ENCODE results near the gene CAMKV. TPM values are rescaled to one million over a fixed set of nuclear protein-coding genes. Genes with fewer than 3 reads are reported as not detected.

The CAMKV gene
- total and polyA plus RNA-seq, 10 of the 15 experiments (the other 5 are each of a cell fraction or from before 2014, with no cell fraction given) = 0.06 to 0.20 TPM; not detected in 8

DNA sequence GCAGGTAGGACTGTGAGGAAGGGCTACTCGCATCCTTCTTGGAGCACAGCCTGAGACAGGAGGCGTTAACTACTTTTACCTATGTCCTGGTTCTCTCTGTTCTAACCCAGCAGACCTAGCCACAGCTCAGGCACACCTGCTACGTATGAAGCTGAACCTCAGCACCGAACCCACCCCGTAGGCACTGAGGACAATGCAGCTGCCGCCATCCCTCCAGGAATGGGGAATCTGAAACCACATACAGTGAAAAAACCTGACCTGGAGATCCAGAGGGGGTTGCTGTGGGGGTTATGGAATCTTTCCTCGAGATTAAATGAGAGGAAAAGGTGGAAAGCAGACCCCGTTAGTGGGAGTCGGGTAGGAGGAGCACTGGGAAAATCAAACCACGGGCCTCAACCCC is 19.6 kb upstream of the CAMKV start:
- no peaks in the 10 kb centered on the region for H3K27me3 ChIP-seq (replicated peaks in 1 of 2; ENCODE audit: control insufficient read depth in 2 of 2, insufficient read depth in 2 of 2, low read length in 1 of 2)
- no peaks in the 10 kb centered on the region for H3K4me1 ChIP-seq (ENCODE audit: control insufficient read depth, insufficient read depth, low read length)
- ChIA-PET SMC1A (ENCODE audit: uncharacterized antibody, unreplicated experiment) (no interaction called here), POLR2A (no interaction called here), CTCF (no interaction called here), RAD21 (ENCODE audit: unreplicated experiment) (no interaction called here)
- no peak overlapping the region for H3K4me2 ChIP-seq (ENCODE audit: control insufficient read depth, insufficient read depth)
- 49% methylated on average over 10 of the region's 10 CpGs for WGBS (ENCODE audit: insufficient coverage, insufficient replicate concordance, low lambda C conversion rate, missing lambda C conversion rate)
- H3K79me2 ChIP-seq (ENCODE audit: control insufficient read depth, insufficient read depth, low read length) = no peaks in the 10 kb centered on the region
- no peak for DNase-seq (ENCODE audit: low read depth, low spot score)
- no peak for ATAC-seq
- BruUV-seq (replicated peaks) = no TSS peak
- TF ChIP-seq HCFC1 (IDR thresholded peaks at IDR 0.05; ENCODE audit: low read length) (no peak), EED (IDR thresholded peaks at IDR 0.05; ENCODE audit: low read depth) (no peak)
- TF ChIP-seq, protein P1, sequence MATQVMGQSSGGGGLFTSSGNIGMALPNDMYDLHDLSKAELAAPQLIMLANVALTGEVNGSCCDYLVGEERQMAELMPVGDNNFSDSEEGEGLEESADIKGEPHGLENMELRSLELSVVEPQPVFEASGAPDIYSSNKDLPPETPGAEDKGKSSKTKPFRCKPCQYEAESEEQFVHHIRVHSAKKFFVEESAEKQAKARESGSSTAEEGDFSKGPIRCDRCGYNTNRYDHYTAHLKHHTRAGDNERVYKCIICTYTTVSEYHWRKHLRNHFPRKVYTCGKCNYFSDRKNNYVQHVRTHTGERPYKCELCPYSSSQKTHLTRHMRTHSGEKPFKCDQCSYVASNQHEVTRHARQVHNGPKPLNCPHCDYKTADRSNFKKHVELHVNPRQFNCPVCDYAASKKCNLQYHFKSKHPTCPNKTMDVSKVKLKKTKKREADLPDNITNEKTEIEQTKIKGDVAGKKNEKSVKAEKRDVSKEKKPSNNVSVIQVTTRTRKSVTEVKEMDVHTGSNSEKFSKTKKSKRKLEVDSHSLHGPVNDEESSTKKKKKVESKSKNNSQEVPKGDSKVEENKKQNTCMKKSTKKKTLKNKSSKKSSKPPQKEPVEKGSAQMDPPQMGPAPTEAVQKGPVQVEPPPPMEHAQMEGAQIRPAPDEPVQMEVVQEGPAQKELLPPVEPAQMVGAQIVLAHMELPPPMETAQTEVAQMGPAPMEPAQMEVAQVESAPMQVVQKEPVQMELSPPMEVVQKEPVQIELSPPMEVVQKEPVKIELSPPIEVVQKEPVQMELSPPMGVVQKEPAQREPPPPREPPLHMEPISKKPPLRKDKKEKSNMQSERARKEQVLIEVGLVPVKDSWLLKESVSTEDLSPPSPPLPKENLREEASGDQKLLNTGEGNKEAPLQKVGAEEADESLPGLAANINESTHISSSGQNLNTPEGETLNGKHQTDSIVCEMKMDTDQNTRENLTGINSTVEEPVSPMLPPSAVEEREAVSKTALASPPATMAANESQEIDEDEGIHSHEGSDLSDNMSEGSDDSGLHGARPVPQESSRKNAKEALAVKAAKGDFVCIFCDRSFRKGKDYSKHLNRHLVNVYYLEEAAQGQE (IDR thresholded peaks at IDR 0.05; ENCODE audit: low read depth, low read length) = no peak
- H3K9me3 ChIP-seq (replicated peaks; ENCODE audit: control insufficient read depth, insufficient read depth, low read length) = no peaks in the 10 kb centered on the region
- H3K36me3 ChIP-seq (ENCODE audit: control insufficient read depth in 2 of 2, insufficient read depth in 2 of 2, low read length in 1 of 2) = no peaks in the 10 kb centered on the region
- H3K27ac ChIP-seq (ENCODE audit: control insufficient read depth, insufficient read depth) = no peak overlapping the region
- no peaks in the 10 kb centered on the region for H4K20me1 ChIP-seq (ENCODE audit: control insufficient read depth, insufficient read depth)
- in situ Hi-C loops (cut with MboI) = no loop called here
- H2AFZ ChIP-seq (ENCODE audit: control insufficient read depth, low read depth, low read length) = no peak overlapping the region
- intact Hi-C loops (cut with micrococcal nuclease; ENCODE audit: unreplicated experiment) = no loop called here
- H3K9ac ChIP-seq (ENCODE audit: control insufficient read depth, insufficient read depth, low read length) = no peak overlapping the region
- no peak overlapping the region for H3K4me3 ChIP-seq
- FAIRE-seq = no peak

DNA sequence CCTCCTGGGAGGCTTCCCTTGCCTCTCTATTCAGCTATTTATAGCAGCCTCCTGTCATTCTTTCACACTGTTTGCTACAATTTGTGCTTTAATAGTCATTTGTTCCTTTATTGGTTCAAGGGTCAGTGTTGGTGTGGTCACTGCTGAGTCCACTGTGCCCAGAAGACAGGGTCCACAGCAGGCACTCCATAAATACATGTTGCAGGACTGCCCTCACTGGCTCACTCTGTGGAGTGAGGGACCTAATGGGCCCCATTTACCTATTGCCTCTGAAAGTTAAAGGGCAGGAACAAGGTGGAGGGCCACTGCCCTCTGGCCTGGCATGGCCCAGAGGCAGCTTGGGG is 17.2 kb upstream of the CAMKV start:
- no peaks in the 10 kb centered on the region for H3K79me2 ChIP-seq (ENCODE audit: control insufficient read depth, insufficient read depth, low read length)
- TF ChIP-seq RBBP5 (conservative IDR thresholded peaks at IDR 0.05) (no peak), GABPA (IDR thresholded peaks at IDR 0.05; ENCODE audit: low read depth) (no peak), SIX5 (IDR thresholded peaks at IDR 0.05; ENCODE audit: low read depth, low read length, severe bottlenecking) (no peak)
- no peak for DNase-seq (ENCODE audit: low read depth, low spot score)
- no peaks in the 10 kb centered on the region for H4K20me1 ChIP-seq (ENCODE audit: control insufficient read depth, insufficient read depth)
- H3K36me3 ChIP-seq (ENCODE audit: control insufficient read depth in 2 of 2, insufficient read depth in 2 of 2, low read length in 1 of 2) = no peaks in the 10 kb centered on the region
- FAIRE-seq = no peak
- in situ Hi-C loops (cut with MboI) (no loop called here), intact Hi-C loops (cut with micrococcal nuclease; ENCODE audit: unreplicated experiment) (no loop called here)
- SMC1A ChIA-PET (ENCODE audit: uncharacterized antibody, unreplicated experiment) = no interaction called here
- no peak overlapping the region for H3K9ac ChIP-seq (ENCODE audit: control insufficient read depth, insufficient read depth, low read length)
- RAD21 ChIA-PET (ENCODE audit: unreplicated experiment) = no interaction called here
- ATAC-seq = no peak
- H3K4me1 ChIP-seq (ENCODE audit: control insufficient read depth, insufficient read depth, low read length) = no peaks in the 10 kb centered on the region
- H3K9me3 ChIP-seq (replicated peaks; ENCODE audit: control insufficient read depth, insufficient read depth, low read length) = no peaks in the 10 kb centered on the region
- no peak overlapping the region for H3K4me2 ChIP-seq (ENCODE audit: control insufficient read depth, insufficient read depth)
- CTCF ChIA-PET = no interaction called here
- no peak overlapping the region for H3K27ac ChIP-seq (ENCODE audit: control insufficient read depth, insufficient read depth)
- H3K4me3 ChIP-seq = no peak overlapping the region
- no TSS peak for BruUV-seq (replicated peaks)
- H3K27me3 ChIP-seq (replicated peaks in 1 of 2; ENCODE audit: control insufficient read depth in 2 of 2, insufficient read depth in 2 of 2, low read length in 1 of 2) = peaks cover 0 to 2% of the 10 kb centered on the region in 2 experiments; a peak in 1 of 4 replicates
- POLR2A ChIA-PET = interaction anchor here (0.5 kb wide), 1 partner anchor 215 kb away, joined by 4 read pairs; no protein-coding TSS in a partner anchor
- H2AFZ ChIP-seq (ENCODE audit: control insufficient read depth, low read depth, low read length) = no peak overlapping the region

Data from GM12878 (cell line).